HG03571 (cell line): ENCODE data around the gene GJA8.
"Not testable (repeated sequence)": the region's sequence is repeated elsewhere in the genome, so short reads cannot be mapped to it uniquely, and the experiment has no call there.

Experiments
- ATAC-seq: cut with Tn5 transposase; IDR thresholded peaks from one replicate; pipeline ENCODE4 v1.9.1; 2021; ENCODE audit not compliant: unreplicated experiment

The GJA8 gene

DNA sequence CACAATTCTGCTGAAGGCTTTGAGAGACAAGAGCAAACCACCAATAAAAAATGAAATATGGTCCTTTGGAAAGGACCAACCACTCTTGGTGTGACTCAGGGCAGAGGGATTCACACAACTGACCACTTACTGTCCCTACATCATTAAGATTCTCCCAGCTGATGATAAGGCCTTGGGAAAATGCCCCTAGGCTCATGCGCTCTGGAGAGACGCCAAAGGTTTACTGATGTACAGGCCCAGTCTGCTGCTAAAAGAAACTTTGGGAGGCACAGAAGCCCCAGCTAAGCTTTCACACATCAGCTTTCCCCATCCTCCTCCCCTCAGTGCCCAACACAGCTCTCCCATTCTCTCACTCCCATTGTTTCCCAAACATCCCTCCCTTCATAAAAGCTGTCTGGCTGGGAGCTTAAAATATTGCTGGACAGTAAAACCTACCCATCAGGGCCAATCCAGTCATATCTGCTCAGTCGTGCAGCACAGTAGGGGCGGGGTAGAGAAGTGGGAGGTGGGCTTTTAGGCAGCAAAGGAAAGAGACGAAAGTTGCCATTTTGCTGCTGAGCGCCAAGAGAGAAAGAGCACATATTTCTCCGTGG lies at the start of gene GJA8:
Gene GJA8 (plus strand): TSS at position 543 of the 593 bp plus-strand sequence. CDS start 5,161 bp downstream, outside the sequence.
- no peak for ATAC-seq

DNA sequence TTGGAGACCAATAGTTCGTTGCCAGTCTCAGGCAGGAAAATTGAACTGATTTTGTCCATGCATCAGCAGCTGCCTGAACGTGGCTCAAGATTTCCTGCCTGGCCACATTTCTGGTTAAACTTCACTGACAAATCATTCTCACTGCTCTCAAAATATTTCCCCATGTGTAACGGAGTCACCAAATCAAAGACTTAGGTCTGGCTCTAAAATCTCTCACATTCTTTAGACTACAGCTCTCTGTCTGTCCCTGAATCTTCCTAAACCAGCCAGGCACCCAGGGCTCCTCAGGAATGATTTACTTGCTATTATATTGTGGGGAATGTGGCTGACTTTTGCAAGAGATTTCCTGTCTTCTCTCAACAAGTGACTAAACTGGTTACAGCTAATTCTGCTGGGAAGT lies 49.2 kb upstream of the GJA8 start:
- ATAC-seq, result no peak

DNA sequence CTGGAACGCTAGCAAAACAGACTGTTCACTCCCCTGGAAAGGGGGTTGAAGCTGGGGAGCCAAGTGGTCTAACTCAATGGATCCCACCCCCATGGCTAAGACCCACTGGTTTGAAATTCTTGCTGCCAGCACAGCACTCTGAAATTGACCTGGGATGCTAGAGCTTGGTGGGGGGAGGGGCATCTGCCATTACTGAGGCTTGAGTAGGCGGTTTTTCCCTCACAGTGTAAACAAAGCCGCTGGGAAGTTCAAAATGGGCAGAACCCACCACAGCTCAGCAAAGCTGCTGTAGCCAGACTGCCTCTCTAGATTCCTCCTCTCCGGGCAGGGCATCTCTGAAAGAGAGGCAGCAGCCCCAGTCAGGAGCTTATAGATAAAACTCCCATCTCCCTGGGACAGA lies 47.6 kb upstream of the GJA8 start:
- not testable (repeated sequence) for ATAC-seq

DNA sequence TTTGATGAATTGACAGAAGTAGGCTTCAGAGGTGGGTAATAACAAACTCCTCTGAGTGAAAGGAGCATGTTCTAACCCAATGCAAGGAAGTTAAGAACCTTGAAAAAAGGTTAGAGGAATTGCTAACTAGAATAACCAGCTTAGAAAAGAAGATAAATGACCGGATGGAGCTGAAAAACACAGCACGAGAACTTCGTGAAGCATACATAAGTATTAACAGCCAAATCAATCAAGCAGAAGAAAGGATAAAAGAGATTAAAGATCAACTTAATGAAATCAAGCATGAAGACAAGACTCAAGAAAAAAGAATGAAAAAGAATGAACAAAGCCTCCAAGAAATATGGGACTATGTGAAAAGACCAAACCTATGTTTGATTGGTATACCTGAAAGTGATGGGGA lies 46.6 kb upstream of the GJA8 start:
- ATAC-seq, result not testable (repeated sequence)

DNA sequence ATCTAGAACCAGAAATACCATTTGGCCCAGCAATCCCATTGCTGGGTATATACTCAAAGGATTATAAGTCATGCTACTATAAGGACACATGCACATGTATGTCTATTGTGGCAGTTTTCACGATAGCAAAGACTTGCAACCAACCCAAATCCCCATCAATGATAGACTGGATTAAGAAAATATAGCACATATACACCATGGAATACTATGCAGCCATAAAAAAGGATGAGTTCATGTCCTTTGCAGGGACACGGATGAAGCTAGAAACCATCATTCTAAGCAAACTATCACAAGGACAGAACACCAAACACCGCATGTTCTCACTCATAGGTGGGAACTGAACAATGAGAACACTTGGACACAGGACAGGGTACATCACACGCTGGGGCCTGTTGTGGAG lies 35.4 kb upstream of the GJA8 start:
- not testable (repeated sequence) for ATAC-seq

DNA sequence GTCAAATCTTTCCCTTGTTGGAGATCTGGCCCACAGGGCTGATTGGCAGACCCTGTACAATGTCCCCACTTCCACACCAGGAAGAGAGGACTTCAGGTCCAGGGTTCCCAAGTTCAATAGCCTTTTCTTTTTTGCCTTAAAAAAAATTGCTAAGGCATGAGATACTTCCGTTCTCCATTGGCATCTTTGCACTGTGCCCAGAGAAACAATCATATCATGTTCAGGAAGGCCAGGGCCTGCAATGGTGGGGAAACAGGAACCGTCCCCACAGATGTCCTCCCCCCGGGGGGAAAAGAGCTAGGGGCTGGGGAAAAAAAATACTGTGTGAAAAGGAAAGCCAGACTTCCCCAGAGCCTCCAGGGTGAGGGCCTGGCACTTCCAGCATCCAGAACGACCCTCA lies 24.6 kb upstream of the GJA8 start:
- no peak for ATAC-seq

DNA sequence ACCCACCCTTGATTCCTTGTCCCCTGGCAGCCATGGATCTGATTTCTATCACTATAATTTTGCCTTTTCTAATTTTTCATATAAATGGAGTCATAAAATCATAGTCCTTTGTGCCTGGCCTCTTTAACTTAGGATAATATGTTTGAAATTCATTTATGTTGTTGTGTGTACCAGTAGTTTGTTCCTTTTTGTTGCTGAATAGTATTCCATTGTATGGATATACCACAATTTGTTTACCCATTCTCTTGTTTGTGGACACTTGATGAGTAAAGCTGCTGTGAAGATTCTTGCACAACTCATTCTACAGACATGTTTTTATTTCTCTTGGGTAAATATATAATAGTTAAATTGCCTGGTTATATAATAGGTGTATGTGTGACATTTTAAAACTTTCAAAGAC lies 22.7 kb upstream of the GJA8 start:
- no peak for ATAC-seq

DNA sequence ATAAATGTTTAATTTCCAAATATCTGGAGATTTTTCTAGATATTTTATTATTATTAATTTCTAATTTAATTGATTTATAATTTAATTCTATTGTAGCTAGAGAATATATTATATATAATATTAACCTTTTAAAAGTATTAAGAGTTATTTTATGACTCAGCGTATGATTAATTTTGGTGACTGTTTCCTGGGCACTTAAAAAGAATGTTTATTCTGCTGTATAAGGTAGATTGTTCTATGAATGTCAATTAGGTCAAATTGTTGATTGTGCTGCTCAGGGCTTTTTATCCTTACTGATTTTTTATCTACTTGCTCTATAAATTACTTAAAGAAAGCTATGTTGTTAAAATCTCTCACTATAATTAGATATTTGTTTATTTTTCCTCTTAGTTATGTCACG lies 20.1 kb upstream of the GJA8 start:
- ATAC-seq, result no peak

DNA sequence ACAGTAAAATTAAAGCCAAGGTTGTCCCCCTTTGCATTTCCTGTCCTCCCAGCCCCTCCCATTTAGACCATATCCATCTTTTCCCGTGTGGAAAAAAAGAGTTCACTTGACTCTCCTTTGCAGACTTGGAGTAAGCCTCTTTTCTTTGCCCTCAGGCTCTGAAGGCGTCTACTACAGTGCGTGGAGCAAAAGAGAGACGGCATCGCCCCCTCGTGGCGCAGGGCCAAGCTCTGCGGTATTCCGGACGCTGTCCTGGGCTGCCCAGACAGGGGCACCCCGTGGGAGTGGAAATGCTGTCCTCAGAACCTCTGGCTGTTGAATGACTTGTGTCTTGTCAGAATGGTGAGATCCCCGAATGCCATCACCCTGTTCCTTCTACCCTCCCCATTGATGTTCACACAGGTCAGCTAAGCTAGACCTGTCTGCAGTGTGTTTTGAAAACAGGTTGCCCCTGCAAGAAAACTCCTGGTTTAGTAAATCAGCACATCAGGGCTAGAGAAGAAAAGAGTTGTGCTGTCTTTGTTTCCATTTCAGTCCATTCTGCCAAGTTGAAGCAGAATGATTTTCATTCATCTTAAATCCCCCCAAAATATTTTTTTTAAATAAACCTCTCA lies 12.3 kb upstream of the GJA8 start:
- no peak for ATAC-seq

DNA sequence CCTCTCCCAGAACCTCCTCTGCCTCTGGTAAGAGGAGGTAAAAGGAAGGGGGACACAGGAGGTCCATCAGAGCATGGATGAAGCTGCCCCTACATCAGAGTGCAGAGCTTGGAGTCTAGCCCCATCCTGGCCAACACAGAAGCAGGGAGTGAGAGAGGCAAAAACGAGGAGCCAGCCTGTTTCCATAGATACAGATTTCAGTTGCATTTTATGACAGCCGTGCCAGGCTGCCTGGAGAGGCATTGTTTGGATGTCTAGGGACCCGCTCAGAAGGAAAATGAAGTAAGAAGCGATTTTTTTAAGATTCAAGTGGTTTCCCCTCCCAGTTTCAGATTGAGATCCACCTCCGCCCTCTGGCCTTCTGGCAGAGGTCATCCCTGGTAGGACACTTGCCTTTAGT lies 11.5 kb upstream of the GJA8 start:
- ATAC-seq, result no peak

DNA sequence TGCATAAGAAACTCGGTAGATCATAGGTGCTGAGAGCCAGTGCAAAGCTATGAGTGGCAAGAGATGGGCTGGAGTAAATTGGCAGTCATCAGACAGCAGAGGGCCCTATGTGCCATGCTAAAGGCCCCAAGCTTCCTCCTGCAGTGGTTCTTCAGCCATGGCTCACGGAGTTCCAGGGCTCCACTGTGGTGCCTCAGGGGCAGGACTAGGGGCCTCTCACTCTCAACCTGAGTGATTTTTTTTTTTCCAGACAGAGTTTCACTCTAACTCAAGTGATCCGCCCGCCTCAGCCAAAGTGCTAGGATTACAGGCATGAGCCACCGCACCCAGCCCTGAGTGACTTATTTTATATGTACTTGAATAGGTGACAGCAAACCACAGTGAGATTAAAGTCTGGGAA lies 10.4 kb upstream of the GJA8 start:
- ATAC-seq, result no peak

DNA sequence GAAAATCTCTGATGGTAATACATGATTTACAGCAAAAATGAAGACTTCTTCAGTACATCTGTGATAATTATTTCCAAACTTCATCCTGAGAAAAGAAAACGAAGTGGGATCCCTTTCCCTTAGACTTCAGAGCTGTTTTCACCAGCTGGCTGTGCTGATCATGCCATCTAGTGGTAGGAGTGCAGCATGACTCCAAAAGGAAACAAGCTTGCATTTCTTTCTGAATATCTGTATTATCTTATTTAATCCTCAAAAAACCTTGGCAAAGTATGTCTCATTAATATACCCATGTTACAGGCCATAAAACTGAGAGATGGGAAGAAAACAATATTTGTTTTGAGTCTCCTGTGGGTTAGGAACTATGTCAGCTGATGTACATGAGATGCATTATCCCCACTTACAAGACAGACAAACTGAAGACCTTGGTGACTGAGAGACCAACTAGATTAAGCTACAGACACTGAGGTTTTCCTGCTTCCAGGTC lies 9.8 kb upstream of the GJA8 start:
- no peak for ATAC-seq

DNA sequence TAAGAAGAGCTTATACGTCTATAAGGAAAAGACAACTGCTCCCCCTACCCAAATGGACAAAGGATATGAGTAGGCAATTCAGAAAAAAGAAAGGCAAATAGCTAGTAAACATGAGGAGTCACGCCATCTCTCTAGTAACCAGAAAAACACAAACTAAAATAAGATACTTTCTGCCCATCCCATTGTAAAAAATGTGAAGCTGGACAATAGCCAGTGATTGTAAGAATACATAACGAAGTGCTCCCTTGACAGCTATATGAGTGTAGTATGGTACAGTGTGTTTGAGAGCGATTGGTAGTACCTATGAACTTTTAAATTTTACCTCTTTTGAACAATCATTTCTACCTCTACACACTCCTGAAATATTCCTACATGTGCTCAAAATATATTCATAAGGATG lies 7.5 kb upstream of the GJA8 start:
- ATAC-seq, result no peak

DNA sequence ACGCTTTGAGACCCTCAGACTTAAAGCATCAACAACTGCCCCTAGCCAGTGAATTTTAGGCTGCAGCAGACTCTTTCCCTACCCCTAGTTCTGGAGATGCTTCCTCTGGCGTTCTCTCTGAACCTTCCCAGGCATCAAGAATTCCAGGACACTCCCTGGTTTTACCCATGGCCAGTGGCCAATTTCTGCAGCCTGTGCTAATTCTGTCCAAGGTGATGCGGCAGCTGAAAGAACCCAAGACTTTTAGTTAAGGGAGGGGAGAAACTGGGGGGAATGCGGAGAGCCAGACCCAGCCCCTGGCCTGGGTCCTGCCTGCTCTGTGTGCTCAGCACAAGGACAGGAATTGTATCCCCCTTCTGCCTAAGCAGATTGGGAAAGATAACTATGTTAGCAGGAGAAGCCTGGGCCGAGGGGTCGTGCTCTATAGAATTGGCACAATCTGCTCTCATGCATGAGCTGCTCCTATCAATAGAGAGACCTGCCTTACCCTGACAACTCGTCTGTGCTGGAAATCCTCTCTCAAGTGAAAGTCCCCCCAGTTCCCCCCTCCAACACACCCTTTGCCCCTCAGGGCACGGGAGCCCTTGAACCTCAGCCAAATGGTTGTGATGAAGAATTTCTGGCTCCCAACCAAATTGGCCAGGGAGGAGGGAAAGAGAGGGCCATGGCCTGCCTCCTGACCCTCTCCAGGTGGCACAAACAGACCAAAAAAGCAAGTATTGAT lies 5.4 kb upstream of the GJA8 start:
- no peak for ATAC-seq

DNA sequence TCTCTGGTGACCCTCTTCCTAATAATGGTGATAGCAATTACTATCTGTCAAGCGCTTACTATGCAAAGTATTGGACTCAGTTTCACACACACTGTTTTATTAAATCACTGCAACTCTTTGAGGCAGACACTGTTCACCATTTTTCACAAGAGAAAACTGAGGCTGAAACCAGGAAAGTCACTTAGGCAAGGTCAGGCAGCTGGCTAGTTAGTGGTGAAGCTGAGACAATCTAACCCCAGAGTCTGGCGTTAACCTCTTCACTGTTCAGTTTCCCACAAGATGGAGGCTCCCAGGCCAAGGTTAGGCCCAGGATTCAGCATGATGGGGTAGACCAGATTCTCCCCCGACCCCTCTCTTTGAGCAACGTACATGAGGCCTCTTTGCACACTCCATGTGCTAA lies 4.8 kb upstream of the GJA8 start:
- ATAC-seq, result no peak

DNA sequence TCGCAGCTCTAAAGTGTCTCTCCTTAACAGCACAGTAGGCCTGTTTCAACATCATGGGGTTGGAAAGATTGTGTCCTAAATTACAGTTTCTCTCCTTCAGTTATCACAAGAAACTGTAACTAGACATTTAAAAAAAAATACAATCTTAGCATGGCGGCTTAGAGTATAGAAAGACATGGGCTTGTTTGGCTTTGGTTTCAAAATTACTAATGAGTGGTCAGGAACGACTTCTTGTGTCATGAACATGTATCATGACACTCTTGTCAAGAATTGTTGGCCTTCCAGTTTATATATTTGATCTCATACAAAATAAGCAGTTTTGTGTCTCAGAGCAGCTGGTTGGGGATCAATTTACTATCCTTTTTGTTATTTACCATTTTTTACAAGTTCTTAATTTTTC lies 2.1 kb downstream of the GJA8 start:
- ATAC-seq, result no peak

DNA sequence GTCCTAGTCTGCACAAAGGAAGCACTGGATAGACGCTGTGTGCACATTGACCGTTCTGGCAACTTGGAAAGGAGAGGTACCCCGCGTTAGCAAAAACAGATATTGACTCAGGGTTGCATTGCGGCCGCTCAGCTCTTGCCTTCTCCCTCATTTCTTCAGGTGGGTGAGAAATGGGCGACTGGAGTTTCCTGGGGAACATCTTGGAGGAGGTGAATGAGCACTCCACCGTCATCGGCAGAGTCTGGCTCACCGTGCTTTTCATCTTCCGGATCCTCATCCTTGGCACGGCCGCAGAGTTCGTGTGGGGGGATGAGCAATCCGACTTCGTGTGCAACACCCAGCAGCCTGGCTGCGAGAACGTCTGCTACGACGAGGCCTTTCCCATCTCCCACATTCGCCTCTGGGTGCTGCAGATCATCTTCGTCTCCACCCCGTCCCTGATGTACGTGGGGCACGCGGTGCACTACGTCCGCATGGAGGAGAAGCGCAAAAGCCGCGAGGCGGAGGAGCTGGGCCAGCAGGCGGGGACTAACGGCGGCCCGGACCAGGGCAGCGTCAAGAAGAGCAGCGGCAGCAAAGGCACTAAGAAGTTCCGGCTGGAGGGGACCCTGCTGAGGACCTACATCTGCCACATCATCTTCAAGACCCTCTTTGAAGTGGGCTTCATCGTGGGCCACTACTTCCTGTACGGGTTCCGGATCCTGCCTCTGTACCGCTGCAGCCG lies 5.4 kb downstream of the GJA8 start:
- ATAC-seq, result no peak

DNA sequence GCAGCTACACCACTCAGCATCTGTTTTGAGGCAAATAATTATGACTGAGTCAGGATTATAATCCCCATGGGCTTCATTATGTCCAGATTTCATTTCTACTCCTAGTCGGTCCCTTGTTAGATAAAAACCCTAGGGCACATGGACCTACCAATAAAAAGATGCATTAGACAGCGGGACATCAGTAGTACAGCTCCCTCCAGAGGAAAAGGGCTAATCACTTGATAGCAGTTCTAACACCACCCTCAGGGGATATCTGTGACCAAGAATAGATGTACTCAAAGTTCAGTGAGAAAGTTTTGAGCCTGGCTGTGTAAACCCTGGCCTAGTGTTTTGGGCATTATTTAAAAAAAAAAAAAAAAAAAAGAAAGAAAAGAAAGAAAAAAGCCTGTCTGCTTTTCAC lies 10.0 kb downstream of the GJA8 start:
- ATAC-seq, result no peak

DNA sequence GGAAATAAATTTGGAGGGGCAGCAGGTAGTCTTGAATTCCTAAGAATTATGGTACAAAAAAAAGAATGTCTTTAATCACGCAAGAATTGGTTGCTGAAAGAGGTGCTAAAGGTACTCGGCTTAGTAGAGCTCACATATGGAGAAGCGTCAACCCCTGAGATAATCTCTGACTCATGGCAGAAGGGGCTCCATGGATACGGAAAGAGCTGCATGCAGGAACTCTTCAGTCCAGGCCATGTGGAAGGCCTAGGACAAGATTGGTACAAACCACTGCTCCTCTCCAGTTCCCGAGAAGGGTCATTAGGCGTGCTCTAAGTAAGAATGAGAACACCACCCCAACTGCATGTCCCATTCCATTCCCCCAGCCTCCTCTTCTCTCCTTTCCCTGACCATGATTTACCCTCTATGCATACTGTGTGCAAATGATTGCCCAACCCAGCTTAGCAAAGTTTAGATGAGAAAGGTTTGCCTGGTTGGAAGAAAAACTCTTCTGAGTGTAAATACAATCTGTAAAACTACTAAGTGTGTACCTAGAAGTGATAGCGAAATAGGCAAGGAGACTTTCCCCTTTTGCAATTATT lies 10.9 kb downstream of the GJA8 start:
- ATAC-seq, result no peak

DNA sequence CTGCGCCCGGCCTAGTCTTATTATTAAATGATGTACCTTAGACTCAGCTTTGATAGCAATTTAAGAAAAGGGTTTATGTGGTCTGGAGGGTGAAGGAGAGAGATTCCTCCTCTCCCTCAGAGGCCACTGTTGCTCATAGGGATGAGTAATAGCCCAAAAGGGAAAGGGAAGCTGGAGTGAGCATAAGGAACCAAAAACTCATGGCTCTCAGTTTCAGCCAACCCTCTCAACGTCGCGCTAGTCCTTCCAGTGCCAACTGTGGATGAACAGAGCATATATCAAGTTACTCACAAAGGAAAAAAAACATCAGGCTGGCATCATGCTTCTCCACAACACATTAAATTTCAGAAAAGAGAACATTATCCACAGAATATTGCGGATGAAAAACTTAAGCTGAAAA lies 17.3 kb downstream of the GJA8 start:
- no peak for ATAC-seq

DNA sequence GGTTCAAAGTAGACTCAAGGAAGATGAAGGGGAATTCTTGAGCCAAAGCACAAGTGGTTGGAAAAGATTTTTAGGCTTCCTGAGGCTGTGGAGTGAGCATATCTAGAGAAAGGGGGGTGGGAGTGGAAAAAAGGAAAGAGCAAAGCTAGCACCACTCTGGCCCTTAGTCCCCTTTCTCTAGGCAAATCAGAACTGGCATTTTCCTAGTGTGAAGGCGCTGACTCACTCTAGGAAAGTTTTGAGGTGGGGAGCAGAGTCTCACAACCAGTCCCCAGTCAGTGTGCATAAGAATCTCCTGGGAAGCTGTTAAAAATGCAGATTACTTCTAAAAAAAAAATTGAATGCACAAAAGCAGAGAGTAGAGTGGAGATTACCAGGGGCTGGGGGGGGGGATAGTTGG lies 22.2 kb downstream of the GJA8 start:
- ATAC-seq, result no peak
